HG02588 (cell line): ENCODE measurements around the gene NBL1.

Source experiments
- ATAC-seq: cut with Tn5 transposase; IDR thresholded peaks from one replicate; pipeline ENCODE4 v1.9.1; 2021; ENCODE audit warnings: mild to moderate bottlenecking, moderate library complexity; ENCODE audit not compliant: unreplicated experiment

Gene NBL1, protein sequence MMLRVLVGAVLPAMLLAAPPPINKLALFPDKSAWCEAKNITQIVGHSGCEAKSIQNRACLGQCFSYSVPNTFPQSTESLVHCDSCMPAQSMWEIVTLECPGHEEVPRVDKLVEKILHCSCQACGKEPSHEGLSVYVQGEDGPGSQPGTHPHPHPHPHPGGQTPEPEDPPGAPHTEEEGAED

DNA sequence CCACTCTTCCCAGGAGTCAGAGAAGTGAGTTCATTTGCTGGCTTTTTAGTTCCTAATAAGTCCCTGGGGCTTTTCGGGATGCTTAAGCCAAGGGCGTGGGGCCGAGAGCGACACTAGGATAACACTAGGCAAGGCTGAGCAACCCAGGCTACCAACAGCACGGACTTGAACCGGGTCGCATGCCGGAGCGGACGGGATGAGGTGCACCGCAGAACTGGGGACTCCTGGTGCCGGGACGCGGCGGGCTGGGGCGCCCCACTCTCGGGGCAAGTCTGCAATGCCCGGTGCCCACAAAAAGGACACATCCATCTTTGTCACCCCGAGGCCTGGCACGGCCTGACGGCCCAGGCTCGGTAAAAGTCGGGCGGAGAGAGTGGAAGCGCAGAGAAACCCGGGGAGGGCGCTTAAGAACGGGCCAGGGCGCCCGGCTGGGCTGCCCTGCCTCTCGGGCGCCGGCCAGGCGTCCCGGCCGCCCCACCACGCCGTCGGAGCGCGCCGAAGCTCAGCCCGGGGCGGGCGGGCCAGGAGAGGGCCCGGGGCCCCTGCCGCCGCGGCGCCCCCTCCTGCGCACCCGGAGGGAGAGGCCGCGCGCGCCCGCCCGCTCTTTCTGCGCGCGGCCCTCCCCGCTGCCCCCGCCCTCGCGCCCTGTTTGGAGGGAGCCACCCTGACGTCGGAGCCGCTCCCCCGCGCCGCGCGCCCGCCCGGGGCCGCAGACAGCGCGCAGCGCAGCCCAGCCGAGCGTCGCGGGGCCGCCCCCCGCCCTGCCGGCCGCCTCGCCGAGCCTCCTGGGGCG lies at the start of gene NBL1:
Gene NBL1, plus strand, starts transcription at position 710 of the 793 bp plus-strand sequence. CDS start 10,720 bp downstream, outside the sequence.
- no peak for ATAC-seq

DNA sequence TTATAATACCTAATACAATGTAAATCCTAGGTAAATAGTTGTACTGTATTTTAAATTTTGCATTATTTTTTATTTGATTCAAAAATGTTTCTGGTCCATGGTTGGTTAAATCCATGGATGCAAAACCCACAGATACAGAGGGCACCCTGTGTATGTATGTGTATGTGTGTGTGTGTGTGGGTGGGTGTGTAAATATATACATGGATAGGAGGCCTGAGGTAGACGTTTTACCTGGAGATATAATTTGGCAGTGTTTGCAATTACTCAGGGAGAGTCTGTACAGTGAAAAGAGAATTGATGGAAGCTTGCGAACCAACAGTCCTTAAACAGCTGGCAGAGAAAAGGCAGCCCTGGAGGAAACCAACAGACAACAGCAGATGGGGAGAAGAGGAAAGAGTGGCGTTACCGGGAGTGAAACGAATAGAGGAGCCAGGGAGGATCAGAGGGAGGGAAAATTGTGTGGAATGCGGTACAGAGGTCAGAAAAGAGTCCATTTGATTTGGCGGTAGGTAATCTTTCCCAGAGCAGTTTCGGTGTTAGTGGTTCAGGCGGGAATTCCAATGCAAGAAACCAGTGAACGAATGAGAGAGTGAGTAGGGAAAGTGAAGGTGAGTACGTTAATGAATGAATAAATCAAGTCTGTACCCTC lies 47.9 kb upstream of the NBL1 start:
- ATAC-seq = no peak

DNA sequence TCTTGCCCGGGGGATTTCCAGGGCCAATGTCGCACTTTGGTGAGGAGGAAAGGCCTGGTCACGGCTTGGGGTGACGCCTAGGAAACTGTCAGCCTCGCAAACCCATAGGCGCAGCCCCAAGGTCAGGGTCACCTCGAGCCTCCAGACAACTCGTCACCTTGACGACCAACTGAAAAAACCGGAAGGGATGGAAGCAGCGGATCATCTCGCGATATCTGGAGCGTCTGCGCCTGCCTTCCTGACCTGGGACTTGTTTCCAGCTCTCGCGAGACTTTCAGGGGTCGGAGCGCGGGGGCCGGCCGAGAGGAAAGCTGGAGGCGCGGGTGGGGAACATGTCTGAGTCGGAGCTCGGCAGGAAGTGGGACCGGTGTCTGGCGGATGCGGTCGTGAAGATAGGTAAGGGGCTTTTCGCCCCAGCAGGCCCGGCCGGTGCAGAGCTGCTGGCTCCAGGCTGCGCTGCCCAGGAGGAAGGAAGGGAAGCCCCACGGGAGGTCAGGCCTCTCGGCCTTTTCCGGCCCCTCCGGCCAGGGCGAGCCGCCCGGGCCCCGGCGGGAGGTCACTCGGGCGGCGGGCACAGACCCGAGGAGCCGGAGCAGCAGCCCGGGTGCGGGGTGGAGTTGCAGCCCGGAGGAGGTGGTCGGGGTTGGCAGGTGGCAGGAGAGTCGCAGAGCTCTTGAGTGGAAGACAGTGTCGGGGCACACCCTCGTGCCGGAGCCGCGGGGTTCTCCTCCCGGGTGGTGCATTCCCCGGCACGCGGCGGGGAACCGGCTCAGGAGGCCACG lies 47.2 kb upstream of the NBL1 start:
- ATAC-seq = peak; percentile 76

DNA sequence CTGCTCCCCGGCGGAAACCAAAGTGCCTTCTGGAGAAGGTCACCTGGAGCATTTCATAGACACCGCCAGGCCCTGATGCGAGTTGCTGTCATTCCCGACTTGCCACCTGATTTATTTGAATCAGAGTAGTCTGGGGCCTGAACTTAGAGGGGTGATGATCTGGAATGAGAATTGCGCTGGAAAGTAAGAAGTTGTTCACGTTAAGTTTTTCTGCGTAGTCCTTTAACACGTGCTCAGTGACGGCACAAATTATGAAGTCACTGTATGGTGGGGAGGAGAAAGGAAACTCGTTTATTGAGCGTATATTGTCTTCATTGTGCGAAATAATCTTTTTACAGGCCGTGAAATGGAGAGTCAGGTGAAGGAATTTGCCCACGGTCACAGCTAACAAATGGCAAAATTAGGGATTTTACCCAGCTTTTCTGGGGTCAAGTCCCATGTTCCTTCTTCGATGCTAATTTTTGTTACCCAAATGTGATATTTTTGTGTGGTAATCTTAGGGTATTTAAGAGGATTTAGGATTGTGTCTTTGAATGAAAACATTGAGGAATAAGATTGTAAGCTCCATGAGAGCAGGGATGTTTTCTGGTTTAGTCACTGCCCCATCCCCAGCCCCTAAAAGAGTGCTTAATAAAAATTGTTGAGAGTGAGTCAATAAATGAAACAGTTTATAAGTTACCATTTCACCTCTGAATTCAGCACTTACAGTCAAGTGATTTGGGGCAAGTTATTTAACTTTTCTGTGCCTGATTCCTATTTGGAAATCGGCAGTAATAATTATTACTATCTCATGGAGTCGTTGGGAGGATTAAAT lies 46.4 kb upstream of the NBL1 start:
- no peak for ATAC-seq

DNA sequence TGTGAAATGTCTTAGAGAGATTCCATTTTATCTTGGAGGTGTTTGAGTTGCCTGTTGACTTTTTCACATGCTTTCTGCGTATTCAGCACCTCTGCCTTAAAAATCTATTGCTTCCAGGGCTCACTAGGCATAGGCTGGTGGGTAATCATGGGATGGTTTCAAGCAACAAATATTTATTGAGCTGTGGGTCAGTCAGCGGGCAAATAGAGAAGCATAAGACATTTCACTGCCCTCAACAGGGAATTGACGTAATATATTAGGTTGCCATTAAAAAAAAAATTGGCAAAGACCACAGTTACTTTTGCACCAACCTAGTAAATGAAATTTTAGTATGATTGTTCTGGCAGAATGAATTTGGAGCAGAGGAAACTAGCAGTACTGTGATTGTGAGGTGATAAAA lies 44.3 kb upstream of the NBL1 start:
- no peak for ATAC-seq

DNA sequence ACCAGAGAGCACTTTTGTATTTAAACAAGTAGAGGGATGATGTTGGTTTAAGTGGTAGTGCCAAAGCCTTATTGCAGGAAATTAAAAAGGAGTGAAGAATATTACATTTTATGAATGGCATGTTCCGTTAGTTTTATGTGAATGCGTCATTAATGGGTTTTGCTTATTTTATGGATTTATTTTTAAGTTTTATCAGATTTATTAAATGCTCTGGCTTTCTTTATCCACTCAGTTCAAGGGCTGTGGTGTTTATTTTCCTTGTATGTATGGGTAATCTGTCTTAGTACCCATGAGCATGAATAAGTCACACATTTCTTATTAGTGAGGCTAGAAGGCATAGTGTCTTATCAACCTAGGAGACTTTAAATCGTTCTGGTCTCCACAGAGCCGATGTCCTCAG lies 41.6 kb upstream of the NBL1 start:
- ATAC-seq = no peak

DNA sequence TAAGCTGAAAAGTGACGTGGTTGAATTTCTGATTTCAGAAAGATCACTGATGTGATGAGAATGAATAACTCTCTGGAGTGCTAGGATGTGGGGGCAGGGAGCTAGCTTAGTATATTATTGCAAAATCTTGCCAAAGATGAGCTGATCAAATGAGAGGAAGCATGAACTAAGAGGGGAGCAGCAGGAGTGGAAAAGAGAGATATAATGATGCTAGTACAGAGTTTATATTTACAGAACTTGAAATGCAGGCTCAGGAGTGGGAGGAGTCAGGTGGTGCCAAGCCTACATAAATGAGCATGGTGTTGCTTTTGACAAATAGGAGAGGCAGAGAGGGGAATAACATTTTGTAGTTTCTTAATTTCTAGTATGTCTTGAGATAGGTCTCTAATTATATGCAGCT lies 38.1 kb upstream of the NBL1 start:
- no peak for ATAC-seq

DNA sequence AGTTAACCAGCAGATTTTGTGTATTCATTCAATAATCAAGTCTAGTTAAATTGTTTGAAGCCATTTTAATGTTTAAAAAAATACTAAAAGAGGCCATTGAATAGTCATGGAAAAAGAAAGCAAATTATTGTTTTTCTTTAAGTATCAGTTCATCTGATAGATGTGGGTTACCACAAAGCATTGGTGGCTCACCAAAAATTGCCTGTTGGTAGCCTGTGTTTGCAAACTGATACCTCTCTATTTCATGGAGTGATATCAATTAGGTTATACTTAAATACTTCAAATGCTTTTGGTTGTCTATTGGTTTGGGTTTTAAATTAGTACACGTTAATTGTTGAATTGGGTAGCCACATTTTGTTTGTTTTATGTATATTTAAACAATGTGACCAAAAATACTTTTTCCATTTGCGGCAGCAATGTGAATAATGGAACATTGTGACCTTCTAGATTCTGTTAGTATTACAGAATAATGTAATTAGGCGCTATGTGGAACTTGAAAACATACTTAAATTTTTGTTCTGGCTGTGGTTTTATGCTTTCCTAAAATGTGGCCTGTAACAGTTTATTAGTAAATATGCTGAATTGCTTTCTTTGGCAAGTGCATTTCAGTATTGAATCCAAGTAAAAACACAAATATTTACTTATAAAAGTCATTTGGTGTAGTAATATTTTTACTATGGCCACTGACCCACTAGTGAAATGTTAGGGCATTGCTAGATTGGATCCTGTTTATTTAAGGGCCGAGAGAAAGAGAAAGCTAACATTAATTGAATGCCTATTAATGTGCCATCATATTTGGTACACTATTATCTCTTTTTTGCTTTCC lies 37.1 kb upstream of the NBL1 start:
- no peak for ATAC-seq

DNA sequence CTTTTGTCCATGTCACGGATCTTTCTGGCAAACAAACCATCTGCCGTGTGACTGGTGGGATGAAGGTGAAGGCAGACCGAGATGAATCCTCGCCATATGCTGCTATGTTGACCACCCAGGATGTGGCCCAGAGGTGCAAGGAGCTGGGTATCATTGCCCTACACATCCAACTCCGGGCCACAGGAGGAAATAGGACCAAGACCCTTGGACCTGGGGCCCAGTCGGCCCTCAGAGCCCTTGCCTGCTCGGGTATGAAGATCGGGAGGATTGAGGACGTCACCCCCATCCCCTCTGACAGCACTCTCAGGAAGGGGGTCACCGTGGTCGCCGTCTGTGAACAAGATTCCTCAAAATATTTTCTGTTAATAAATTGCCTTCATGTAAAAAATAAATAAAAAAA lies 35.9 kb upstream of the NBL1 start:
- no peak for ATAC-seq

DNA sequence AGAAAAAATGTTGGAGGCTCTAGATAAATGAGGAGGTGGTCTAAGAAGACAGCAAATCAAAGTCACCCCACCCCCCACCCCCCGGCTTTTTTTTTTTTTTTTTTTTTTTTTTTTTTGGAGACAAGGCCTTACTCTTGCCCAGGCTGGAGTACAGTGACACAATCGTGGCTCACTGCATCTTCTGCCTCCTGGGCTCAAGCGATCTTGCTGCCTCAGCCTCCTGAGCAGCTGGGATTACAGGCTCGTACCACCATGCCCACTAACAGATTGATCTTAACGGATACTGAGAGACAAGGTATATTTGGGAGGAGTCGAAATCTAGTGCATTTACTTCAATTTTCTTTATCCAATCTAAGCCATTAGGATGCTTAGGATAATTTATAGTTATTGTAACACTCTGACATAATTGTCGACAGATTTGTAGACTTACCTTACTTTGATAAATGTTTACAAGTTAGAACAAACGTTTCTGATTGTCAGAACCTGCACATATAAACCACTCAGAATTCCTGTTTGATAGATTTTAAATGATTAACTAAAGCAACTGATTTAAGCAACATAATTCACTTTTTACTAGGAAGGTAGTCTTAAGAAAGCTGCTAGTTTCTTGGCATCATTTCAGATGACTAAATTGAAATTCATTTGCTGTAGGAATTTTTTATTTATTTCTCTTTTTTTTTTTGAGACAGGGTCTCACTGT lies 33.7 kb upstream of the NBL1 start:
- ATAC-seq = no peak

DNA sequence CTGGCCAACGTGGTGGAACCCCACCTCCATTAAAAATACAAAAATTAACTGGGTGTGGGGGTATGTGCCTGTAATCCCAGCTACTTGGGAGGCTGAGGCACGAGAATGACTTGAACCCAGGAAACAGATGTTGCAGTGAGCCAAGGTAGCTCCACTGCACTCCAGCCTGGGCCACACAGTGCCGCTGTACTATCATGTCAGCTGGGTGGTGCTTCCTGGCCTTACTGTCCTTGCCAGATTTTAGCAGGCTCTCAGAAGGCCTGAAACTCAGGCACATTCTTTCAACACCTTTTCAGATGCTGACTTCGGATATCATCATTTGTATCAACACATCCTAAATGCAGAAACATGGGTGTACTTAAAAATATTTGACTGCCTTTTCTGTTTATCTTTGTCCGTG lies 31.6 kb upstream of the NBL1 start:
- no peak for ATAC-seq

DNA sequence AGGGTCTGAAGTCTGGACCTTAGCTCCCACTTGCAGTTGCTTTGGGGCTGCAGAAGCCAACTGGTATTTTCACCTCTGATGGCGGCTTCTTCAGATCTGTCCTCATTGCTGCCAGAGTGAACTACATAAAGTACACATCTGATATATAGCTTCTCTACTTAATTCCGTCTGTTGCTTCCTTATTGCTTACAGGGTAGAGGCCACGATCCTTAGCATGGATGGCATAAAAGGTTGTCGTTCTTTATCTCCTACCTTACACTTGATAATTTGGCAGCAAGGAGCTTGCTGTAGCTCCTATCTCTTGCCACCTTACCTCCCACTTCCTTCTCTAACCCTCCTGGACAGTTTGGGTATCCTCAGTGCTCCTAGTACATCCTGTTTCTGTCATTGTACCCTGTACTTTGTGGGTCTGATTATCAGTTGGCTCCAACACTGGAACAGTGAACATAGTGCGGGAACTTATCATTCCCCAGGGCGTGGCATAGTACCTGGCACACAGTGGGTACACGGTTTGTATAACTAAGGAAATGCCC lies 30.9 kb upstream of the NBL1 start:
- no peak for ATAC-seq

DNA sequence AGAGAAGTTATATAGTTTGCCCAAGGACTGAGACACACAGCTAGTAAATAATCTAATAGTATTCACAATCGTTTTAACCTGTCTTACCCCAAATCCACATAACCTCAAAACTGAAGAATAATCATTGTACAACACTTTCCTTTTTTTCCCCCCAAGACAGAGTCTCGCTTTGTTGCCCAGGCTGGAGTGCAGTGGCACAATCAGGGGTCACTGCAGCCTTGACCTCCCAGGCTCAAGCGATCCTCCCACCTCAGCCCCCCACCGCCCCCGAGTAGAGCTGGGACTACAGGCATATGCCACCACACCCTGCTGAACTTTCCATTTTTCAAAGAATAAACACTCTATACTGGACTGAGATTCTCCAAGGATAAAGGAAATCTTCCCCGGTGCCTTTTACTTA lies 28.7 kb upstream of the NBL1 start:
- ATAC-seq = no peak

DNA sequence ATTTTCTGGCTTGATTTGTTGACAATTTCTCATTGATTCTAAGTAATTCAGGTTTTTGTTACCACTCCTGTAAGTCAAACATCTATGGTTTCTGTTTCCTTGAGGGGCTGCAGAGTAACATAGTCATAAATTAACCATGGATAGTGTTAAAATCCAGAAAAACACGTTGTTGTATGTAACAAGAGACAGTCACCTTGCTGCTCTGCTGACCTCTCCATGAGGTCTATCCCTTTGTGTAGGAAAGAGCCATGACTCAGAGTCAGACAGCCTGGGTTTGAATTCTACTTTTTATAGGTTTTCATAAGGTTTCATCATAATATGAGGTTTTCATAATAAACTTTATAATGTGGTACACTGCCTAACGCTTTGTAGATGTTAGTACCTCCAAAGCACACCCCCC lies 27.6 kb upstream of the NBL1 start:
- ATAC-seq = no peak

DNA sequence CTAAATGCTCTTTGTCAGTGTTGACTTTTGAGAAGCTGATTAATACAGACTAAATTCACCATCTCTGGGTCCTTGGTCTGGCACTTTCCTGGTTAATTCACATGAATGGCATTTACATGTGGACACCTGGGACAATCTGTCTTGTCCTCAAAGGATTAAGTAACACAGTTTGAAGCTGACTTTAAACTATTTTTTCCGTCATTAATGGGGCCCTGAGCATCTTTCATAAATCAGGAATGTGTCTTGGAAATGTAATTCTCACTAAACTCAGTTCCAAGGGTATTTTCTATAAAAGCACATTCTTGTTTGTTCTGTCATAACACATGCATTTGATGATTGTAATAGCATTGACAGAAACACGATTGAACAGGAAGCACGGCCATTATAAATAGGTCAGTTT lies 26.7 kb upstream of the NBL1 start:
- ATAC-seq = no peak

DNA sequence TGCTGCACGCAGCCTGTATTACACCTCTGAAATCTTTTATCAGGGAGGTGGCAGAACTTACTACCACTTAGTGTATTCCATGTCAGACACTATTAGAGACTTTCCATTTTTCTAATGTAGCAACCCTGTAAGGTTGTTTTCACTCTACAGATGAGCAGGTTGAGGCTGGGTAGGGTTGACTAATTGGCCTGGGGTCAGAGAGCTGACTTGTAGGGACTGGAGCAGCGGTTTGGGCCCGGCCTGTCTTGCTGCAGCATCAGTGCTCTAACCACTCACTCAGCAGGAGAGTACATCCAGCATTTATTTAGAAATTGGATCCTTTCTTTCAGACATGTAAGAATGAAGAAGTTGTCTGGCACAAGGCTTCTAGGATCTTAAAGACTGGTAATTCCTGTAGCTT lies 25.7 kb upstream of the NBL1 start:
- no peak for ATAC-seq

DNA sequence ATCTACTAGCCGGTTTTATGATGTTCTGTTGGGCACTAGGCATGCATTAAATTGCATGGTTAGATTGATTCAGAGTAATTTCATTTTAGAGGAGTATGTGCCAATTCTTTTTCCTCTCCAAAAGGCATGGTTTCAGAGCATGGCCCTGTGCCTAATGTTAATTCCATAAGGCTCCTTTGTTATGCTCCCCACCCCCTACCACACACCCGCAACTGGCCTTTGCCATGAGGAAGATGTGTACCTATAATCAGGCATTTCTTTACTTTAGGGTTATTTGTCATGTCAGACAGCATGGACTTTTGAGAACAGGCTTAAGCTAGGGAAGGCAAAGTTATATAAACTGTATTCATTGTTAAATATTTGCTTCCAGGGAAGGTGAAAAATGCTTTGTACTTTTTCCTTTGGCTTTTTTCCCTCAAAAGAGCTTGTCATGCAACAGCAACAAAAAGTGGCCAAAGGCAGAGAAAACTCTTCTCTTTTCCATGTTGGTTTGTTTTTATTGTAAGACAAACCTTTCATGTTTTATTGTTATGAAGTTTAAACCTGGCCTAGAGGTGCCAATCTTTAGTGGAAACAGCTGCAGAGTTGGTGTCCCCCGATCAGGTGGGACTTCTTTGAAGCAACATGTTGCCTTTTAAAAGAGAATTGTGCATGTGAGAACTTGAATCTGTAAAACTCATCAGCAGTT lies 24.3 kb upstream of the NBL1 start:
- ATAC-seq = no peak

DNA sequence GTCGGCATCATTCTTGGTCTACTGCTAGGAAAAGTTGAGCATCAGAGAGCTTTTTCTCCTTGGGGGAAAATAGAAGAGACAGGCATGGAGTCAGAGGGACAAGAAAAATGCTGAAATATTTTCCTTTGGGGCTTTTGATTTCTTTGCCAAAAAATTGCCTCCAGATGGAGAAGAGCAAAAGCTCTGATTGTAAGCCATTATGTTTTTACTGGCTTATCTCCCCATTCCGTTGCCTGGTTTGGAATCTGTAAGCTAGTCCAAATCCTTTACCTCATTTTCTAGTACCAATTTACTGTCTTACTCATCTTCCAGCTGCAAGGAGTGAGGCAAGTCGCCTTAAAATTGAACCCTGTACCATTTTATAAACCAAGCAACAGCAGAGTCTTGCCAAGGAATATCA lies 23.3 kb upstream of the NBL1 start:
- ATAC-seq = no peak
